Caco-2 (cell line): Measurements from ENCODE around the gene PCIF1. TPM values are rescaled to one million over a fixed set of nuclear protein-coding genes. Genes with fewer than 3 reads are reported as not detected.
A peak's percentile ranks its signal among the peaks of the same experiment; 100 is the strongest.

Experiments used
- BruUV-seq: library from RNA; stranded (reverse); fragments of 400-500 nt; replicated peaks from 2 replicates; lab custom pipeline; 2021; lab: Mats Ljungman, UMichigan
- CTCF ChIA-PET: fragments of 300-600 bp; sonication (Branson Sonifier 250); formaldehyde crosslinking; loops from one replicate; lab custom pipeline; 2022; ENCODE audit warnings: antibody characterized with exemption; lab: Charles Lee
- POLR2A ChIA-PET: fragments of 300-600 bp; sonication (Branson Sonifier 250); formaldehyde crosslinking; loops from one replicate; lab custom pipeline; 2022; ENCODE audit warnings: antibody characterized with exemption; lab: Charles Lee
- DNase-seq, 2 experiments: peaks; one replicate each; pipeline versions ENCODE4 v3.0.0 to v3.0.0-alpha.2; 2020 to 2022
- H3K27me3 ChIP-seq: replicated peaks from 2 replicates; pipeline ENCODE4 v1.6.0; 2011; ENCODE audit warnings: low read length; ENCODE audit not compliant: control insufficient read depth, insufficient read depth
- H3K36me3 ChIP-seq: 2 replicates; pipeline ENCODE4 v1.5.1; 2011; ENCODE audit warnings: low read length; ENCODE audit not compliant: control insufficient read depth, insufficient read depth
- H3K4me1 ChIP-seq: fragments of 250-450 bp; sonication (Bioruptor Pico); 2 replicates; pipeline ENCODE4 v1.5.1; 2020; ENCODE audit warnings: mild to moderate bottlenecking
- H3K4me3 ChIP-seq: 2 replicates; pipeline ENCODE4 v1.5.1; 2011; ENCODE audit warnings: low read depth, mild to moderate bottlenecking, control low read depth, low read length
- H3K9me3 ChIP-seq: fragments of 250-450 bp; sonication (Bioruptor Pico); 2 replicates; pipeline ENCODE4 v1.5.1; 2020; ENCODE audit warnings: mild to moderate bottlenecking, moderate library complexity
- H3K27ac Mint-ChIP-seq: one replicate; pipeline ENCODE4 v1.8.0; 2022; ENCODE audit warnings: mixed read lengths; ENCODE audit not compliant: unreplicated experiment
- H3K27me3 Mint-ChIP-seq: one replicate; pipeline ENCODE4 v1.8.0; 2022; ENCODE audit warnings: mixed read lengths; ENCODE audit not compliant: insufficient read depth, unreplicated experiment
- H3K36me3 Mint-ChIP-seq: one replicate; pipeline ENCODE4 v1.8.0; 2022; ENCODE audit warnings: mild to moderate bottlenecking, mixed read lengths; ENCODE audit not compliant: insufficient read depth, unreplicated experiment
- H3K4me1 Mint-ChIP-seq: one replicate; pipeline ENCODE4 v1.8.0; 2022; ENCODE audit warnings: low read depth, mixed read lengths; ENCODE audit not compliant: unreplicated experiment
- H3K4me3 Mint-ChIP-seq: one replicate; pipeline ENCODE4 v1.8.0; 2022; ENCODE audit warnings: mild to moderate bottlenecking, moderate library complexity, mixed read lengths; ENCODE audit not compliant: unreplicated experiment
- H3K9me3 Mint-ChIP-seq: one replicate; pipeline ENCODE4 v1.8.0; 2022; ENCODE audit warnings: mixed read lengths; ENCODE audit not compliant: unreplicated experiment
- CTCF ChIP-seq, 2 experiments: fragments of 200-600 bp in 1 of 2; IDR thresholded peaks; 1 replicate in 1 of 2; 2 replicates in 1 of 2; pipeline versions ENCODE4 v1.5.1 to v1.8.0; 2011 to 2022; ENCODE audit warnings: antibody characterized with exemption in 1 of 2, control low read depth in 1 of 2, inconsistent platforms in 1 of 2, low read depth in 1 of 2, low read length in 1 of 2, mild to moderate bottlenecking in 1 of 2, moderate library complexity in 1 of 2; ENCODE audit not compliant: insufficient read depth in 1 of 2, severe bottlenecking in 1 of 2, unreplicated experiment in 1 of 2
- intact Hi-C: fragments of 100-400 bp; cut with micrococcal nuclease; formaldehyde crosslinking; loops from one replicate; pipeline ENCODE4 v1.10.0; 2022; ENCODE audit not compliant: unreplicated experiment
- total RNA-seq: library from RNA; stranded (reverse); gene quantifications from 2 replicates; pipeline ENCODE4 v1.2.3, GENCODE V29; 2022

PCIF1 gene
- total RNA-seq, 1 experiment from 2014 or later: 75.9 TPM

GRCh38 chr20:45935416-45936046, 1.0 kb downstream of the PCIF1 start:
- no peak for DNase-seq
- intact Hi-C loops: loop anchor here (1.0 to 2.0 kb wide), 5 partner anchors 23 to 123 kb away; partner anchors contain the start of genes ACOT8, PLTP, UBE2C and ZSWIM3
- CTCF ChIA-PET: interaction anchor here (0.6 to 4.5 kb wide), 9 partner anchors 9 to 644 kb away, joined by 3 to 63 read pairs (median 4); partner anchors contain the start of genes CTSA, NEURL2, PLTP and SYS1

GRCh38 chr20:45937765-45938164, 3.3 kb downstream of the PCIF1 start:
- H3K4me1 Mint-ChIP-seq: peaks cover 6% of the 10 kb centered on the region
- Histone ChIP-seq H3K9me3 (no peaks in the 10 kb centered on the region), H3K4me3 (no peak overlapping the region), H3K27me3 (no peaks in the 10 kb centered on the region), H3K4me1 (peaks cover 8% of the 10 kb centered on the region), H3K36me3 (peaks cover 13% of the 10 kb centered on the region)
- ChIA-PET CTCF (no interaction called here), POLR2A (no interaction called here)
- no peaks in the 10 kb centered on the region for H3K27me3 Mint-ChIP-seq
- DNase-seq: no peak
- peaks cover 74% of the 10 kb centered on the region for H3K36me3 Mint-ChIP-seq
- no TSS peak for BruUV-seq
- intact Hi-C loops: no loop called here
- H3K9me3 Mint-ChIP-seq: no peaks in the 10 kb centered on the region
- peak overlapping the region; percentile 43 for H3K27ac Mint-ChIP-seq
- no peak for TF ChIP-seq CTCF (IDR thresholded peaks at IDR 0.05; ENCODE audit: insufficient read depth in 1 of 2, low read depth in 1 of 2, low read length in 1 of 2, severe bottlenecking in 1 of 2, unreplicated experiment in 1 of 2)
- H3K4me3 Mint-ChIP-seq: peak overlapping the region; percentile 38

More at GRCh38 chr20:45935416-45936046, 1.0 kb downstream of the PCIF1 start:
- no peak for TF ChIP-seq CTCF (IDR thresholded peaks at IDR 0.05; ENCODE audit: insufficient read depth in 1 of 2, low read depth in 1 of 2, low read length in 1 of 2, severe bottlenecking in 1 of 2, unreplicated experiment in 1 of 2)
- Mint-ChIP-seq H3K4me1 (peaks cover 13% of the 10 kb centered on the region), H3K4me3 (peak overlapping the region; percentile 100), H3K9me3 (no peaks in the 10 kb centered on the region), H3K27ac (peak overlapping the region; percentile 99), H3K27me3 (no peaks in the 10 kb centered on the region), H3K36me3 (peaks cover 77% of the 10 kb centered on the region)
- H3K9me3 ChIP-seq: no peaks in the 10 kb centered on the region
- H3K4me3 ChIP-seq: peak overlapping the region; percentile 68
- H3K4me1 ChIP-seq: peaks cover 26% of the 10 kb centered on the region
- no peaks in the 10 kb centered on the region for H3K27me3 ChIP-seq
- BruUV-seq: TSS peak; percentile 76
- peaks cover 12% of the 10 kb centered on the region for H3K36me3 ChIP-seq
- POLR2A ChIA-PET: interaction anchor here (0.5 to 2.6 kb wide), 31 partner anchors 9 to 1640 kb away, joined by 3 to 53 read pairs (median 8); partner anchors contain the start of genes ACOT8, CTSA, NEURL2 and SNX21

GRCh38 chr20:45938727-45939438, 4.4 kb downstream of the PCIF1 start:
- H3K4me3 ChIP-seq: no peak overlapping the region
- H3K27me3 ChIP-seq: no peaks in the 10 kb centered on the region
- peaks cover 17% of the 10 kb centered on the region for H3K36me3 ChIP-seq
- H3K4me1 ChIP-seq: no peaks in the 10 kb centered on the region
- no peaks in the 10 kb centered on the region for H3K27me3 Mint-ChIP-seq
- no peak for DNase-seq
- H3K27ac Mint-ChIP-seq: peak overlapping the region; percentile 43
- no peaks in the 10 kb centered on the region for H3K4me1 Mint-ChIP-seq
- no peak overlapping the region for H3K4me3 Mint-ChIP-seq
- no peaks in the 10 kb centered on the region for H3K9me3 ChIP-seq
- intact Hi-C loops: no loop called here
- peaks cover 74% of the 10 kb centered on the region for H3K36me3 Mint-ChIP-seq
- TF ChIP-seq CTCF (IDR thresholded peaks at IDR 0.05; ENCODE audit: insufficient read depth in 1 of 2, low read depth in 1 of 2, low read length in 1 of 2, severe bottlenecking in 1 of 2, unreplicated experiment in 1 of 2): no peak
- H3K9me3 Mint-ChIP-seq: no peaks in the 10 kb centered on the region
- ChIA-PET CTCF (no interaction called here), POLR2A (no interaction called here)
- BruUV-seq: no TSS peak
